Measurements from ENCODE around the gene ARMC6.
A peak's percentile ranks its signal among the peaks of the same experiment; 100 is the strongest.
"Not testable (repeated sequence)": the region's sequence is repeated elsewhere in the genome, so short reads cannot be mapped to it uniquely, and the experiment has no call there.

The ARMC6 gene

DNA sequence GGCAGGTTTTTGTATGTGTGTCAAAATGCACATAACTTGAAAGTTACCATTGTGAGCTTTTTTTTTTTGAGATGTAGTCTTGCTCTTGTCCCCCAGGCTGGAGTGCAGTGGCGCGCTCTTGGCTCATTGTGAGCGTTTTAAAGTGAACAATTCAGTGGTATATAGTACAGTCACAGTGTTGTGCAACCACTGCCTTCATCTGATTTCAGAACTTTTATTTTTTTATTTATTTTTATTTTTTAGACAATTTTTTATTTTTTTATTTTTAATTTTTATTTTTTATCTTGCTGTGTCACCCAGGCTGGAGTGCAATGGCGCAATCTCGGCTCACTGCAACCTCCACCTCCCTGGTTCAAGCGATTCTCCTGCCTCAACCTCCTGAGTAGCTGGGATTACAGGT is 45.4 kb downstream of the ARMC6 start:
- no peak for DNase-seq

DNA sequence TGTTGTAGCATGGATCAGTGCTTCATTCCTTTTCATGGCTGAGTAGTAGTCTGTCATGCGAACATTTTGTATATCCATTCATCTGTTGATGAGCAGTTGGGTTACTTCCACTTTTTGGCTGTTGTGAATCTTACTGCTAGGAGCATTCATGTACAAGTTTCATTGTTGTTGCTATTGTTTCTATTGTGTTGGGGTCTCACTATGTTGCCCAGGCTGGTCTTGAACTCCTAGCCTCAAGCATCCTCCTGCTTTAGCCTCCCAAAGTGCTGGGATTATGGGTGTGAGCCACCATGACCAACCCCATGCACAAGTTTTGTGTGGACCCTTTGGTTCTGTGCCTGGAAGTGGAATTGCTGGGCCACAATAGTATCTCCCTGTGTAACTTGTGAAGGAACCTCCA is 46.2 kb downstream of the ARMC6 start:
- DNase-seq = no peak

DNA sequence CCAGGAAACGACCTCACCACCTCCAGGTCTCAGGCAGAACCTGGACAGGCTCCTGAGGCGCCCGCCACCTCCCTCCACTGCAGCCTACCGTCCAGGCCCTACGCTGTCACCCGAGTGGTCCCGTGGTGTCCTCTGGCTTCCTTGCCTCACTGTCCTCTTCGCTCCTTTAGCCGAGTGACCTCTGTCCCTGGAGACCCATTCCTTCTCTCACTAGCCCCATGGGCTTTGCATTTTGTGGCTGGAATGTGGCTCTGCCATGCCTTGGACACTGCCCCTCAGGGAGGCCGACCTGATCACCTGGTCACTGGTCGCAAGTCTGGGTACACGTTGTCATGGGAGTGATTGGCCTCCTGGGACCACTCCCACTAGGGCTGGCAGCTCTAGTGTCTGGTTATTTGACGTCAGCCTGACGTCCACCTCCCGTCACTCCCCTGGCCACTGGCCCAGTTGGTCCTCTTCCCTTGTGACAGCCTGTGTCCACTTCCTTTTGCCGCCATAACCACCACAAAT is 48.3 kb downstream of the ARMC6 start:
- no peak for DNase-seq

GRCh38 chr19:19083413-19084178 is 50.2 kb downstream of the ARMC6 start:
- DNase-seq = no peak

DNA sequence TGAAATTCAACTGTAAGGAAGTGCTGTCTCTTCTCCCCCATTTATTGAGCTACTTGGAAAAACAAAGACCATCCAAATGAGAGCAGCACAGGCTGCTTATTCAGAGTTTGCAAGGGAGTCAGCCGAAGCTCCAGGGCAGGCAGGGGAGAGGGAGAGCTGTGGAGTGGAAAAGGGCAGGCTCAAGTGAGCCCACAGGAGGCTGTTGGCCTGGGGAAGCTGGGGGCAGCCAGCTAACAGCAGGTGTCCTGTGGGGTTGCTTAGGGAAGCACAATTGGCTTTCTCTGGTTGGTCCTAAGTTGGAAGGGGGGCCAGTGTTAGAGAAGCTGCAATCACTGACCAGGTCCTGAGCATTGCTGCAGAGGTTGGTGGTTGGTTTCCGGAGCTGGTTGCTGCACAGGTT is 54.3 kb downstream of the ARMC6 start:
- DNase-seq = no peak

DNA sequence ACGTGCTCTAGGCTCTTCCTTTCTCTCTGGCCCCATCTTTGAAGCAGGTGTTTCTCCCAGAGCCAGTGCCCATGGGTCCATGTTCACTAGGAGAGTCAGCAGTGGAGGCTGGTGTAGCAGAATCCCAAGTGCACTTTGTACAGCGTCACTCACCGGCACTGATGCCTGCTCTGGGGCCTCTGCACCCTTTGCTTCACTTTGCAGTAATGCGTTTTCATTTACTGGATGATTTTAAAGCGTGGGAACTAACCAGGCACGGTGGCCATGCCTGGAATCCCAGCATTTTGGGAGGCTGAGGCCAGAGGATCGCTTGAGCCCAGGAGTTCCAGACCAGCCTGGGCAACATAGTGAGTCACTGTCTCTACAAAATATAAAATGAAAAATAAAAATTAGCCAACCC is 61.1 kb downstream of the ARMC6 start:
- DNase-seq = no peak

DNA sequence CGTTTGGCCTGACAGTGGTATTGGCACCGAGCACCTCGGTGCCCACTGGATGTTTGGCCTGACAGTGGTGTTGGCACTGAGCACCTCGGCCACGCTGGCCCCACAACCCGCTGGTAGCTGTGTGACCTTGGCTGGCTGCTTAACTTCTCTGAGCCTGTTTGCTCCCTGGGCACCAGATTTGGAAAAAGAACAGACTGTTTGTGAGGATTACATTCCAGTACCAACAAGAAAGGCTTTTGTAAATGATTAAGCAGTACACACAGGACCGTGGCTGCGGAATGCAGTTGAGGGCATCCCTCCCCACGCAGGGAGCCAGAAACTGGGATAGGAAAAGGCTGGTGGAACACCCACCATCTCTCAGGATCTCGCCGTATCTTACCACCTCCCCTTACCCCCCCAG is 62.3 kb downstream of the ARMC6 start:
- DNase-seq = no peak

DNA sequence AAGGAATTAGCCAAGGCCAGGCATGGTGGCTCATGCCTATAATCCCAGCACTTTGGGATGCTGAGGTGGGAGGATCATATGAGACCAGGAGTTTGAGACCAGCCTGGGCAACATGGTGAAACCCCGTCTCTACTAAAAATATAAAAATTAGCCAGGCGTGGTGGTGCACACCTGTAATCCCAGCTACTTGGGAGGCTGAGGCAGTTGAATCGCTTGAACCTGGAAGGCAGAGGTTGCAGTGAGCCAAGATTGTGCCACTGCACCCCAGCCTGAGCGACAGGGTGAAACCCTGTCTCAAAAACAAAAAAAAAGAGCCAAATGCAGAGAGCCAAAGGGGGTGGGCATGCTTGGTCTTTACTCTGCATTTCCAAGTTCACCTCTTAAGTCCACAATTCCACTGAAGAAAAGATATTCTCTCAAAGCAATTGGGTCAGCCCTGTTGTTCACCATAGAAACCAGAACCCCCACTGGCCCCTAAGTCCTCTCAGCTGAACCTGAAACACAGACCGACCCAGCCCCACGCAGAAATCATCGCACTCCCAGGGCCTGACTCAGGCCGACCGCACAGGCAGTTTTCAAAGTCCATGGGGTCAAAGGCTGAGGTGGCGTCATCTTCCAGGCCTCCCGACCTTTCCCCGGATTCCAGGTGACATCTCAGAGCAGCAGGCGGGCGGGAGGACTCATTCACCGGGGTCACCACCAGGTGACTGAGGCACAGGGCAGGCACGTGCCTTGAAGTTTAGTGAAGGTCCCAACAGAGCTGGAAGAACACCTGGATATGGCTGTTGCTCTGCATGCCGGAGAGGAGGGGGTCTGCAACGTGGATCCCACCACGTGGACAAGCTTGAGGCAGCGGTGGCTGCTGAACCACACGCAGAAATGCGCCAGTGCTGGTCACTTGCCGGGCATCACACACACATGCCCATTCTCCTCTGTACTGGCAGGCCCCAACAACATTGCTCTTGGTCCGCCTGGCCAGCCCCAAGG is 63.5 kb downstream of the ARMC6 start:
- no peak for DNase-seq

DNA sequence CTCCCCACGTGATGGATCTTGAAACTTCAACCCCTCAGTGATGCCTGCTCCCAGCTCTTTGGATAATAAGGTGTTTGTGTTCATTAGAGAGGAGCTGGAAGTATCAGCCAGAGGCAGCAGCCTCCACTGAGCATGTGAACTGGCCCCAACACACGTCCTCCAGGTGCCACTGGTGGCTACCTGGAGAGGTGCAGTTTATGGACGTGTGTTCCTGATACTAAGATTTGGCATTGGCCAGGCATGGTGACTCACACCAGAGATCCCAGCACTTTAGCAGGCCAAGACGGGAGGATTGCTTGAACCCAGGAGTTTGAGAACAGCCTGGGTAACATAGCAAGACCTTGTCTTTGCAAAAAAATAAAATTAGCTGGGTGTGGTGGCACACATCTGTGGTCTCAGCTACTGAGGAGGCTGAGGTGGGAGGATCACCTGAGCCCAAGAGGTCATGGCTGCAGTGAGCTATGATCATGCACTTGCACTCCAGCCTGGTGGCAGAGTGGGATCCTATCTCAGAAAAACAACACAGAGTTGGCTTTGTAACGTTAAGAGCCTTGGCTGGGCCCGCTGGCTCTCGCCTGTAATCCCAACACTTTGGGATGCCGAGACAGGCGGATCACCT is 64.8 kb downstream of the ARMC6 start:
- no peak for DNase-seq

DNA sequence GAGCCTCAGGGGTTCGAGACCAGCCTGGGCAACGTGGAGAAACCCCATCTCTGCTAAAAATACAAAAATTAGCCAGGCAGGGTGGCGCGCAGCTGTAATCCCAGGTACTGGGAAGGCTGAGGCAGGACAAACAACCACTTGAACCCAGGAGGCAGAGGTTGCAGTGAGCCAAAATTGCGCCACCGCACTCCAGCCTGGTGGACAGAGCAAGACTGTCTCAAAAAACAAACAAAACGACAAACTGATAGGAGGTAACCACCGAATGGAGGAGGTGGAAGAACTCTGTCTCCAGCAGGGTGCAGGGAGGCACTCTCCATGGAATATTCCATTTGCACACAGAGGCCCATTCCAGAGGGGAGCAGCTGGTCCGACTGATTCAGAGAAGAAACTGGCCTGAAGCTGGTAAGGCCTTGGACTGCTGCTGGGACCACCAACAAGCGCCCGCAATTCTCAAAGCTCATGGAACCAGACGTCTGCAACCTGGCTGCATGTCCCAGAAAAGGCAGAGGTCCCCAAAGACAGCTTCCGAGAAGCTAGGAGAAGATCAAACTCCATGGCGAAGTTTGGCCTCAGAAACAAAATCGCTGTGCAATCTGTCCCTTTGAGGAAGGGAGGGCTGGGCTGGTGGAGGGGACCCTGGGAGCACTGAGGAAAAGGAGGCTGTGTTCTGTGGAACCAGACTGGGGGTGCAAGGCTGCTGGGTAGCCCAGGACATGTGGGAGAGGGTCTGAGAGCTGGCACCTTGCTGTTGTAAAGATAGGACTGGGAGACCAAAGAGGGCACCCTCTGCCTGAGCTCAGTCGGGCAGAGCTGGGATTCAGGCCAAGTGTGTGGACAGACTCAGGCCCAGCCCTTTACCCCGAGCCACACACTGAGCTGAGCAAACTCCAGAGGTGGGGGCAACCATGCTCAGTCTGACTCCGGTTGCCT is 65.6 kb downstream of the ARMC6 start:
- DNase-seq = no peak

DNA sequence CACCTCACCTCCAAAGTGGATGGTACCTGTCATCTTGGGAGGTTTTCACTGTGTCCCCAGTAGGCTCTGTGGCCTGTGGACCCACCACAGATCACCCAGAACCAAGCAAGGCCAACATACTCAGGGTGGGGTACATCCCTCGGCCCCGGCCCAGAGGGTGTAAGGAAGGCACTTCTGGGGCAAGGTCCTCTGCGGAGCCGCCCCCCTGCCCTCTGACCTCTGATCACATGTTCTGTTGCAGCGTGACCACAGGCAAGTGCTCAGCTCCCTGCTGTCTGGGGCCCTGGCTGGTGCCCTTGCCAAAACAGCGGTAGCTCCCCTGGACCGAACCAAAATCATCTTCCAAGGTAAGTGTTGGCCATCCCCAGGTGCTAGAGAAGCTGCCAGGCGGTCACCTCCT is 68.1 kb downstream of the ARMC6 start:
- DNase-seq = no peak

- DNase-seq = not testable (repeated sequence)
Measured at GRCh38 chr19:19102566-19102965, 69.2 kb downstream of the ARMC6 start.

DNA sequence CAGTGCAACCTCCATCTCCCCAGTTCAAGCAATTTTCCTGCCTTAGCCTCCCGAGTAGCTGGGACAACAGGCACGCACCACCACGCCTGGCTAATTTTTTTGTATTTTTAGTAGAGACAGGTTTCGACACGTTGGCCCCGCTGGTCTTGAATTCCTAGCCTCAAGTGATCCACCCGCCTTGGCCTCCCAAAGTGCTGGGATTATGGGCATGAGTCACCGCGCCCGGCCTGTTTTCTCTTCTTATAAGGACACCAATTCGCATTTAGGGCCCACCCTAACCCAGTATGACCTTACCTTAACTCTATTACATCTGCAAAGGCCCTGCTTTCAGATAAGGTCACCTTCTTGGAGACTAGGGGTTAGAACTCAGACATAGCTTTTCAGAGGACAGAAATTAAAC is 69.8 kb downstream of the ARMC6 start:
- DNase-seq = no peak

- peak; percentile 18 for DNase-seq
Measured at GRCh38 chr19:19105365-19106055, 72.1 kb downstream of the ARMC6 start.

DNA sequence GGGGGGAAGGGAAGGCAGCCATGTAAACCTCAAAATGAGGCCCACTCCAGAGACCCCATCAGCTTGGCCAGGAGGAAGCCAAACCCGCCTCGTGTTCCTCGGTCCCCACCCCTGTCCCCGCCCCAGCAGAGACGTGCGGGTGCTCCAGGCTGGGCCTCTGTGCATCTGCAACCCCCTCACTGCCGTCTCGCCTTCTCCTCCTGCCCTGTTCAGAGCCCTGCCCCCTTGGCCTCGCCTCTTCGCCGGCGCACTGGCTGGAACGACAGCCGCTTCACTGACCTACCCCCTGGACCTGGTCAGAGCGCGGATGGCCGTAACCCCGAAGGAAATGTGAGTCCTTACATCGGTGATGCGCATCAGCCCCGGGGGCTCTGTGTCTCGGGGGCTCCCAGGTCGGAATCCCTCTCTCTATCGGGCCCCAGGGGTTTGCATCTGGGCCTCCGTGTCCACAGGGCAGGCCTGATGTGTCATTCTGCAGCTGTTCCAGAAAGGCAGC is 72.7 kb downstream of the ARMC6 start:
- no peak for DNase-seq

GRCh38 chr19:19106938-19107337 is 73.5 kb downstream of the ARMC6 start:
- DNase-seq = not testable (repeated sequence)

- no peak for DNase-seq
Measured at GRCh38 chr19:19107654-19108053, 74.3 kb downstream of the ARMC6 start.
